Measurements from ENCODE around the gene PKNOX1.
"Not testable (repeated sequence)": the region's sequence is repeated elsewhere in the genome, so short reads cannot be mapped to it uniquely, and the experiment has no call there.

PKNOX1 gene

DNA sequence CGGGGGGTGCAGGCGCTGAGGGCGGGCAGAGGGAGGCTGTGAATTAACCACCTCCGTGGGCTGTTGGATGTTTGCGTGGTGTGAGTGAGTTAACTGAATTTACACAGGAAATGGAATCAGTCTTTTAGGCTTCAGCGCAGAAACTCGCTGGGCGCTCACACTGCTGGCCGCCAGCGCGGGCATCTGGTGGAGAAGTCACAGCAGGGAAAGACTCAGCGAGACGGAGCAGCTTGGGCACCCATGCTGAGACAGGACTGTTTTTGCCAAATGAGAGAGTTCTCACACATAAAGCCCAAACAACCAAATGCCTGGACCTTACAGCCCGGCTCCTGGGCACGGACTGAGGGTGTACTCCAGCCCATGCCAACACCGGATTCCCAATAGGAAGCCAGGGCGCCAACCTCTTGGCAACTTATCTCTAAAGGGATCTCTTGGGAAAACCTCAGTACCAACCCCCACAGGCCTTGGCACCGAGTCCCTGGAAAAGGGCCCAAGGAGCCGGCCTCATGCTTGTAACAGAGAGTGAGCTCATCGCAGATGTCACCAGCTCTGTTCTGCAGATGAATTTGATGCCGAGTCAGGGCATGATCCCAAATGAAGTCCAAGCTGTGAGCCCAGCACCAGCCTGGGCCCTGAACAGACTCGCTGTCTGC, 90.0 kb downstream of the PKNOX1 start:
- DNase-seq, result not testable (repeated sequence)

DNA sequence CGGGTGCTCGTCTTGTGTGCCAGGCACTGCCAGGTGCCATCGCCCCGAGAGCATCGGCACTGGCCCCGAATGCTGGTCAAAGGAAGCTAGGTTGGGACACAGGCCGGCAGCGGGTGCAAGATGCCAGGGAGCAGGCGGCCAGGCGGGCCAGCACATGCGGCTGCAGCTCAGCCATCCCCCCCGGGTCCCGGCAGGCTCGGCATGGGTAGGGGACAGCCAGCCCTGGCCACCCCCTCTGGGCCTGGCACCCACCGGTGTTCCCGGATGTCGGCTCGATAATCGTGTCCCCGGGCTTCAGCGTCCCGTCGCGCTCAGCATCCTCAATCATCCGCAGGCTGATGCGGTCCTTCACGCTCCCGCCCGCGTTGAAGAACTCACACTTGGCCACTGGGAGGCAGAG, 91.6 kb downstream of the PKNOX1 start:
- not testable (repeated sequence) for DNase-seq

- not testable (repeated sequence) for DNase-seq
These were observed 92.3 kb downstream of the PKNOX1 start for GRCh38 chr21:43066690-43067089.

GRCh38 chr21:43068065-43068464, 93.7 kb downstream of the PKNOX1 start:
- not testable (repeated sequence) for DNase-seq

- not testable (repeated sequence) for DNase-seq
These were observed 95.3 kb downstream of the PKNOX1 start for GRCh38 chr21:43069682-43070081.

DNA sequence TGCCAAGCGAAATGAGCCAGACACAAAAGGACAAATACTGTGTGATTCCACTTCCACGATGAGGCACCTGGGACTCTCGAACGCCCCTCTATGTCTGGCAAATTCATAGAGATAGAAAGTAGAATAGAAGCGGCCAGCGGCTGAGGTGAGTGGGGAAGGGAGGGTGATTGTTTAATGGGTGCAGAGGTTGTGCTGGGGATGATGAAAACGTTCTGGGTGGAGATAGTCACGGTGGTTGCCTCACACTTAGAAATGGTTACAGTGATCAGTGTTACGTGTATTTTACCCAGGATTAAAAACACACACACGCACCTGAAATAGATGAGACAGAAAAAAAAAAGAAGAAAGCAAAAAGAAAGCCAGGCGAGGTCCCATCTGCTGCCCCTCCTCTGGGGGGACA, 98.4 kb downstream of the PKNOX1 start:
- not testable (repeated sequence) for DNase-seq

DNA sequence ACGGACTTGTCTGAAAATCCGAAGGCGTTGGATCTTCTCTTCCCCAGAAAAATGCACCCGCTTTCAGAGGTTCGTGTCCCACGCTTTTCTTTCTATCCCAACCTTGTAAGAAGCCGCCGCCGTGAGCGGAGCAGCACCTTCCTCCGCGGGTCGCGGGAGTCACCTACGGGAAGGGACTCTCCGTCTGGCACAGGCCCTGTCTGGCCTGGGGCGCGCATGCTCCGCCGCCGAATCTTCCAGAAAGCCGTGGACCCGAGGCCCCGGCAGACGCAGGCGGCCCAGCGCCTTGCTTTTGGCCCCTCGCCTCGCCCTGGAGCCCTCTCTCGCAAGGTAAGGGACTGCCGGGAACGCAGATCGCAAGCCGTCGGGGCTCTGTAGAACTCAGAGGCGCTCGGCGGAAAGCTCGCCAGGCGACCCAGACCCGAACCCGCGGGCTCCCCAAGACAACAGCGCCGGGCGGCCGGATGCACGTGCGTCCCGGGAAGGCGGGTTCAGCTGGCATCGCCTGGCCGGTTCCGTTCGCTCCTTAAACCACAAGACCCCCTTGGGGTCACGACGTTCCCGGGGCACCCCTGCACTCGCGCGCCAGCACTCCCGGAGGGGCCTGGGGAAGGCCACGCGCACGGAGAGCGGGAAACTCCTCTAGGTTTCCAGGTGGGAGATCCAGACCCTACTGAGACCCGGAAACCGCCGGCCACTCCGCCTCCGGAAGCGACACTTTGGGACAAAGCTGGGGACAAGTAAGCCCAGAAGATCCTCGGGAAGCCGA, 100.2 kb downstream of the PKNOX1 start:
- not testable (repeated sequence) for DNase-seq

- not testable (repeated sequence) for DNase-seq
These were observed 101.0 kb downstream of the PKNOX1 start, which contains the start of gene CBS for GRCh38 chr21:43075170-43076022. TSS of gene CBS (minus strand) at chr21:43075835. CDS start at chr21:43072193, 3,642 bp downstream.

DNA sequence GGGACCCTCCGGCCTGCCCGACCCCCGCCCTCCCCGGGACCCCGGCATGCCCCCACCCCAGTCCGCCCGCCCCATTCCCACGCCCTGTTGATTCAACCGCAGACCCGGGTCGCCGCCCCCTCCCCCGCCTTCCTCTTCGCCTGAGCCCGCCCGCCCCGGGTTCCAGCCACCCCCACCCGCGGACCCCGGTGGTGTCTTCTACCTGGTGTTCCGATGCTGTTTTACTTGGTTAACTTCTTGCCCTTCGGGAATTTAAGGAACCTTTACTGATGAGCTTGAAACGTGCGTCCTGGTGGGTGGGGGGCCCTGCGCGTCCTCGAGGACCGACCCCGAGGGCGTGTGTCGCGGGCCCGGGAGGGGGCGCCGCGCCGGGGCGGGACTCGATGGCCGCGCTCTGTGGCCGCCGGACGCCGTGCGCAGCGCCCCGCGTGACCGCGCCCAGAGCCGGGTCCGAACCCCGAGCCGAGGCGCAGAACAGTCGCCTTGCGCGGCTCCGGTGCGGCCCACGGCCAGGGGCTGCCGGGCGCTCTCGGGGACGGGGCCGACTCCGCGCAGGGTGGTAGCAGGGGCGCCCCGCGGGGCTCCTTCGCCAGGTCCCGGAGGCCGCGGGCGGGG, 101.8 kb downstream of the PKNOX1 start:
- DNase-seq, result not testable (repeated sequence)

GRCh38 chr21:43076643-43077042, 102.3 kb downstream of the PKNOX1 start:
- DNase-seq, result not testable (repeated sequence)

- DNase-seq, result not testable (repeated sequence)
These were observed 108.4 kb downstream of the PKNOX1 start for GRCh38 chr21:43082587-43083300.
